GM21381 (cell line): ENCODE results near the gene KIAA0232.
"Not testable (repeated sequence)": the region's sequence is repeated elsewhere in the genome, so short reads cannot be mapped to it uniquely, and the experiment has no call there.

Source experiments
- ATAC-seq: cut with Tn5 transposase; IDR thresholded peaks from one replicate; pipeline ENCODE4 v1.9.1; 2021; ENCODE audit warnings: mild to moderate bottlenecking, moderate library complexity; ENCODE audit not compliant: unreplicated experiment

The KIAA0232 gene

GRCh38 chr4:6754481-6755087 is 27.9 kb upstream of the KIAA0232 start:
- ATAC-seq = no peak

DNA sequence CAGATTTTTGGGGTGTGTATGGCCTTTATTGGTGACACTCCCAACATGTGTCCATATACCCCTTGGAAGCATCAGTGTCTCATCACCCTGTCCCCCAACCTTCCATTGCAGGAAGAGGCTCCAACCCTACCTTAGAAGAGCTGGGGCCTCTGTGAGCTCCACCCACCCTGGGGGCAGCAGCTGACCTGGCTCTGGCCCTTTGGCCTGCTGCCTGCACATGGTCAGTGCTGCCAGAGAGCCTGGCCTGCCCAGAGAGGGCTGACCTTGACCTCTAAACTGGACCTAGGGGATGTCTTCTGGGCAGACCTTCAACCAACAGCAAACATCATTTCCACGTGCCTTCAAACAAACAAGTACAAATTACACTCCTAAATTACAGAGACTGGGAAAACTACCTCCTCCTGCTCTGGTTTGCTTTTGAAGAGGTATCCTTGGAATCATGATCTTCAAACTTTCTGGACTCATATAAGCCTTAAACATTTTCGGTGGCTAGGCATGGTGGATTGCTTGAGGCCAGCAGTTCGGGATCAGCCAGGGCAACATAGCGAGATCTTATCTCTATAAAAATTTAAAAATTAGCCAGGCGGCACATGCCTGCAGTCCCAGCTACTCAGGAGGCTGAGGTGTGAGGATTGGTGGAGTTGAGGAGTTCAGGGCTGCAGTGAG is 27.3 kb upstream of the KIAA0232 start:
- no peak for ATAC-seq

DNA sequence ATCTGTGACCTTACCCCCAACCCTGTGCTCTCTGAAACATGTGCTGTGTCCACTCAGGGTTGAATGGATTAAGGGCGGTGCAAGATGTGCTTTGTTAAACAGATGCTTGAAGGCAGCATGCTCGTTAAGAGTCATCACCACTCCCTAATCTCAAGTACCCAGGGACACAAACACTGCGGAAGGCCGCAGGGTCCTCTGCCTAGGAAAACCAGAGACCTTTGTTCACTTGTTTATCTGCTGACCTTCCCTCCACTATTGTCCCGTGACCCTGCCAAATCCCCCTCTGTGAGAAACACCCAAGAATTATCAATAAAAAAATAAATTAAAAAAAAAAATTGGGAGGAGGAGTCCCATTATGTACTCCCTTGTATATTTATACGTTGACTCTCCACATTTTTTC is 26.2 kb upstream of the KIAA0232 start:
- ATAC-seq = not testable (repeated sequence)

DNA sequence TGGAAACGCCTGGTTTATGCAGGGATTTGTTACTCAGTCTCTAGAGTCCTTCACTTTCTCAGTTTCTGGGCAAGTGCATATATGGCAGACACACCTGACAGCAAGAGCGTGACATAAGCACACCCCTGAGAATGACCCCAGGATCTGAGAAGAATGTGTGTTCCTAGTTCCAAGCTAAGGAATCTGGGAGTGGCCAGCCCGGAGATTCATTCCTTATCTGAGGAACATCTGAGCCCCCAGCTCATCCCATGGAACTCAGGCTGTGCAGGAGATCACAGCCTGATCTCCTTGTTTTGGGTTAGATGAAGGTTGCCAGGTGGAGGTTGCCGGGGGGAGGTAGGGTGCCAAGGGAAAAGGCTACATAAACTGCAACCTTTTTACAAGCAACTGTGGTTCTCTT is 23.8 kb upstream of the KIAA0232 start:
- ATAC-seq = no peak

DNA sequence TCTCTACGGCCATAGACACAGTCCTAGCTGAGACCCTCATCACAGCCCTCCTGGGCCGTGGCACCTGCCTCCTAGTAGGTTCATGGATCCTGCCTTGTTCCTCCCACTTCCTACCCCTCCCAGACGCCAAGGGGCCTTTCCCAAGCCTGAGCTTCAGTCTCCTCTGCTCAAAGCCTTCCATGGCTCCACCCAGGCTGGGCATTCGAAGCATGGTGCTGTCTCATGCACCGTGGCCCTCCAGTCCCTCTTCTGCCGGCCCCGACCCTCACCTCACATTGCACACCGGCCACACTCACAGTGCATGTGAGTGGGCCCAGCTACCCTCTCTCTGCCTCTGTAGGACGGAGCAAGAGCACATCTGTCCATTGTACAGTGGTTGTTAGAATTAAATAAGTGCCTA is 21.7 kb upstream of the KIAA0232 start:
- ATAC-seq = no peak

- no peak for ATAC-seq
Observed at GRCh38 chr4:6761649-6762615, 20.6 kb upstream of the KIAA0232 start.

- no peak for ATAC-seq
Observed at GRCh38 chr4:6763330-6763851, 19.1 kb upstream of the KIAA0232 start.

GRCh38 chr4:6764976-6765620 is 17.4 kb upstream of the KIAA0232 start:
- ATAC-seq = no peak

DNA sequence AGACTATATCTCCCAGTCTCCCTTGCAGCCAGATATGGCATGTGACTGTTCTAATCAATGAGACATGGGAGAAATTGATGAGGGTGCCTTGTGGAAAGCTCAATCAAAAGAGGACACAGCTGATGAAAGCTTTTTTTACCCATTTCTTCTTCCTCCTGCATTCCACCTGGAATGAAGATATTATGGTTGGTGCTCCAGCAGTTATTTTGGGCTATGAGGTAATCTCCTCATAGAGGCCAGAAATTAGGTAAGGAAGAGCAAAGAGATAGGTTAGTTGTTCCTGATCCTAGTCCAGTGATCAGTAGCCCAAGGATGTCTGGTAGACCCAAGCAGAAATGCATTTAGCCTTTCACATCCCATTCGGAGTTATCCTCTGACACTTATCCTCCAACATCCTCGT is 16.8 kb upstream of the KIAA0232 start:
- no peak for ATAC-seq

DNA sequence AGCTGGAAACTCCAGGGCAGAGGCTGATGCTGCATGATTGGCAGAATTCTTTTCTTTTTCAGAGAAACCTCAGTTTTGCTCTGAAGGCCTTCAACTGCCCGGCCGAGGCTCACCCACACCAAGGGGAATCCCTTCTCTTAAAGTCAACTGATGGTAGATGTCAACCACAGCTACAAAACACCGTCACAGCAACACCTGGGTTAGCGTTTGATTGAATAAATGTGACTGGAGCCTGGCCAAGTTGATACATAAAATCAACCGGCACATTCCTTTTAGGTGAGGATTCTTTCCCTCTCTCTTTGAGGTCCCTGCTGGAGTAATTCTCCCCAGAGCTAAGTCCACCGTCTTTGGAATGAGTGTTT is 15.2 kb upstream of the KIAA0232 start:
- ATAC-seq = no peak

GRCh38 chr4:6767748-6768538 is 14.6 kb upstream of the KIAA0232 start:
- ATAC-seq = no peak

- no peak for ATAC-seq
Observed at GRCh38 chr4:6768539-6768905, 14.0 kb upstream of the KIAA0232 start.

- no peak for ATAC-seq
Observed at GRCh38 chr4:6769233-6769988, 13.1 kb upstream of the KIAA0232 start.

GRCh38 chr4:6769989-6770420 is 12.5 kb upstream of the KIAA0232 start:
- ATAC-seq = no peak

- no peak for ATAC-seq
Observed at GRCh38 chr4:6770581-6771228, 11.8 kb upstream of the KIAA0232 start.

DNA sequence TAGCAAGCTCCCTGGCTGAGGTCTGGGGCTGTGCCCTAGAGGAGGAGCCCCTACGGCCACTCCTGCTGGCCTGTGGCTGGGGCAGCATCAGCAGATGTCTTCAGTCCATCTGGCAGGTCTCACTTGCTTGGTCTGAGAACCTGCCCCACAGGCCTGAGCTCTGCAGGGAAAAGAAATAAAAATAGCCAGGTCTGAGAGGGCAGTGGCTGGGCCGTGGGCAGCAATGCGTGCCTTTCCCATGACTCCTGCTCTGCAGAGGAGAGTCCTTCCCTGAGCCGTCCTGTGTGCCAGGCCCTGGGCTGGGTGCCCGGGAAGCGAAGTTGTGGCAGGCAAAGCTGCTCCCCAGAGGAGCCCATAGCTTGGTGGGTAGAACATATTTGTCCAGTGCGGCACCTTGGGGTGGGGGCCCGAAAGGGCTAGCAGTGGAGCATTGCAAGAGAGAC is 11.3 kb upstream of the KIAA0232 start:
- no peak for ATAC-seq

DNA sequence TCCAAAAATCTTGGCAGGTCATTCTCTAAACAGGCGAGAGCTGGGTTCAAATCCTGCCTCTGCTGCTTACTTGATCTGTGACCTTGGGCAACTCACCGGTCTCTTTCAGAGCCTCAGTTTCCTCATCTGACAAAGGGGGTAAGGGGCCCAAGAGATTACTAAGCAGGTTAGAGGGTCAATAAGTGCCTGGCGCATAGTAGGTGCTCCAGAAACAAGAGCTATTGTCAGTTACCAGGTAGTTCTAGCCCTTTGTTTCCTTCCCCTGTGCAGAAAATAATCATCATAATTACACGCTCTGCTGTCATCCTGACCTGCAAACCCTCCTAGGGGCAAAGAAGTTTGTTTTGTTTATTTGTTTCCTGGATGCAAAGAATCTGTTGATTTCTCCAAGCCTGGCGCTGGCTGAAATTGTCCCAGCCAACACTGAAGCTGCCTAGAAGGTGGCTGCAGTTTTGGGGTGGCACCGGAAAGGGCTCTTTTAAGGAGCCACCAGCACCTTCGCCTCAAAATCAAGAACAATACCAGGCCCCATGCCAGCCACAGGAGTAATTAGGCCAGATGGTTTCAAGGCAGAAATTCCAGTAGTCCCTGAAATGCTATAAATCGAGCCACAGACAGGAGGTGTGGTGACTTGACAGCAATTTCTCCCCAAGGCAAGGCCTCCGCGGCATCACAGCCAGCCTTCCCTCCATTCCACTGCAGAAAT is 10.2 kb upstream of the KIAA0232 start:
- no peak for ATAC-seq

- no peak for ATAC-seq
Observed at GRCh38 chr4:6773106-6773505, 9.4 kb upstream of the KIAA0232 start.
